ENCODE results near the gene IRGC. TPM values are rescaled to one million over a fixed set of nuclear protein-coding genes. Genes with fewer than 3 reads are reported as not detected.
A peak's percentile ranks its signal among the peaks of the same experiment; 100 is the strongest.

Gene IRGC
- total and polyA plus RNA-seq, 8 donors: not detected

DNA sequence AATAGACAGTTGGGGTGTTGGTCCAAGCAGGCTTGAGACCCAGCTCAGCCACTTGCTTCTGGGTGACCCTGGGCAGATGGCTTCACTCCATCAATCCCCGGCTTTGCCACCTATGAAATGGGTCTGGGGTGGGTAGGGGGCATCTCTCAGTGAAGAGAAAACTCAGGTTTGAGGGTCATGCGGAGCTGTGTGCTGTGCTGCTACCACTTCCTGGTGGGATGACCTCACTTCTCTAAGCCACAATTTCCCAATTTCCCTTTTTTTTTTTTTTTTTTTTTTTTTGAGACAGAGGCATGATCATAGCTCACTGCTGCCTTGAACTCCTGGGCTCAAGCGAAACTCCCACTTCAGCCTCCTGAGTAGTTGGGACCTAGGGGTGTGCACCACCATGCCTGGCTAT lies 41.3 kb upstream of the IRGC start:
- Histone ChIP-seq H3K4me3 (no peak overlapping the region), H3K27me3 (no peaks in the 10 kb centered on the region), H3K9me3 (no peaks in the 10 kb centered on the region), H3K36me3 (no peaks in the 10 kb centered on the region), H3K4me1 (peaks cover 5 to 70% (median 22%) of the 10 kb centered on the region in 4 donors), H3K27ac (peak overlapping the region; percentile 67 to 89 (median 84))
- intact Hi-C loops (cut with DNase I; ENCODE audit: low total_unique reads): no loop called here
- DNase-seq: no peak
- TF ChIP-seq, protein P1, sequence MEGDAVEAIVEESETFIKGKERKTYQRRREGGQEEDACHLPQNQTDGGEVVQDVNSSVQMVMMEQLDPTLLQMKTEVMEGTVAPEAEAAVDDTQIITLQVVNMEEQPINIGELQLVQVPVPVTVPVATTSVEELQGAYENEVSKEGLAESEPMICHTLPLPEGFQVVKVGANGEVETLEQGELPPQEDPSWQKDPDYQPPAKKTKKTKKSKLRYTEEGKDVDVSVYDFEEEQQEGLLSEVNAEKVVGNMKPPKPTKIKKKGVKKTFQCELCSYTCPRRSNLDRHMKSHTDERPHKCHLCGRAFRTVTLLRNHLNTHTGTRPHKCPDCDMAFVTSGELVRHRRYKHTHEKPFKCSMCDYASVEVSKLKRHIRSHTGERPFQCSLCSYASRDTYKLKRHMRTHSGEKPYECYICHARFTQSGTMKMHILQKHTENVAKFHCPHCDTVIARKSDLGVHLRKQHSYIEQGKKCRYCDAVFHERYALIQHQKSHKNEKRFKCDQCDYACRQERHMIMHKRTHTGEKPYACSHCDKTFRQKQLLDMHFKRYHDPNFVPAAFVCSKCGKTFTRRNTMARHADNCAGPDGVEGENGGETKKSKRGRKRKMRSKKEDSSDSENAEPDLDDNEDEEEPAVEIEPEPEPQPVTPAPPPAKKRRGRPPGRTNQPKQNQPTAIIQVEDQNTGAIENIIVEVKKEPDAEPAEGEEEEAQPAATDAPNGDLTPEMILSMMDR (IDR thresholded peaks at IDR 0.05): no peak
- TF ChIP-seq POLR2AphosphoS5 (IDR thresholded peaks at IDR 0.05) (no peak), EP300 (IDR thresholded peaks at IDR 0.05) (no peak), POLR2A (IDR thresholded peaks at IDR 0.05) (no peak)
- 63 to 86% (median 72%) methylated on average over 3 of the region's 3 CpGs for WGBS, 5 donors

DNA sequence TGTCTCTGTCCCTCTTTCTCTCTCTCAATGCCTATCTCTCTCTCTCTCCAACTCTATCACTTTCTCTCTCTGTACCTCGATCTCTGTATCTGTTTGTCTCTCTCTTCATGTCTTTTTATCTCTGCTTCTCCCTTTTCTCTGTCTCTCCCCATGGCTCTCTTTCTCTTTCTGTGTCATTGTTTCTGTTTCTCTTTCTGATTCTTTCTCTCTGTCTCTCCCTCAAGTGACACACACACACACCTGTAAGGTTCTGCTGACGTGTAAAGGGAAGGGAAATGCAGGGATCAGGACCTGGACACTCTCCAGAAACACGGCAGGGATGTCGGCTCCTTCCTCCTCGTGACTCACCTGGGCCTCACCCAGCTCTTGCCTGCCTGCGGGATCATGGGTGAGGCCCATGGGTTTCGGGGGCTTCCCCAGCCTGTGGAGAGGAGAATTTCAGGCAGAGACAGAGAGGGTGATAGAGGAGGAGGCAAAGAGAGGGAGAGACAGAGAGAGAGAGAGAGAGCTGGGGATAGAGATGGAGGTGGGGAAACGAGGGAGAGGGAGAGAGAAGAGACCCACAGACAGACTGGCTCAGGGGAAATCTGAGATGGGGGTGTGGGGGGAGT lies 40.5 kb upstream of the IRGC start:
- Histone ChIP-seq H3K36me3 (no peaks in the 10 kb centered on the region), H3K4me1 (peaks cover 5 to 65% (median 18%) of the 10 kb centered on the region in 4 donors), H3K9me3 (no peaks in the 10 kb centered on the region), H3K4me3 (no peak overlapping the region), H3K27me3 (no peaks in the 10 kb centered on the region), H3K27ac (peak overlapping the region; percentile 67 to 89 (median 84))
- peak; percentile 84 to 92 for DNase-seq
- 10 to 20% (median 16%) methylated on average over 8 of the region's 8 CpGs for WGBS, 5 donors
- TF ChIP-seq, protein P1 (IDR thresholded peaks at IDR 0.05): no peak
- TF ChIP-seq EP300 (IDR thresholded peaks at IDR 0.05): no peak
- no peak for TF ChIP-seq POLR2A (IDR thresholded peaks at IDR 0.05)
- peak in 2 of 3 donors; percentile 72 to 78 for TF ChIP-seq POLR2AphosphoS5 (IDR thresholded peaks at IDR 0.05)
- intact Hi-C loops (cut with DNase I; ENCODE audit: low total_unique reads): no loop called here

DNA sequence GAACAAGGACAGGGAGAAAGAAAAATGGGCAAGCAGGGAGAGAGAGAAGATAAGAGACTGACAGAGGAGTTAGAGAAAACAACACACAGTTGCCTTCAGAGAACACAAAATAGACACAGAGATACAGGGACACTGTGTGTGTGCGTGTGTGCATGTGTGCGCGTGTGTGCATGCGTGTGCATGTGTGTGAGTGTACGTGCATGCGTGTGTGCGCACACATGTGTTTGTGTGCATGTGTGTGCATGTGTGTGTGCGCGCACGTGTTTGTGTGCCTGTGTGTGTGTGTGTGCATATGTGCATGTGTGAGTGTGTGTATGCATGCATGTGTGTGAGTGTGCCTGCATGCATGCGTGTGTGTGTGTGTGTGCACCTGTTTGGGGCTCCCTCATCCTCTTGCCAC lies 40.0 kb upstream of the IRGC start:
- Histone ChIP-seq H3K4me1 (peaks cover 5 to 60% (median 16%) of the 10 kb centered on the region in 4 donors), H3K27me3 (no peaks in the 10 kb centered on the region), H3K36me3 (no peaks in the 10 kb centered on the region), H3K27ac (peak overlapping the region; percentile 62 to 89 (median 78)), H3K4me3 (no peak overlapping the region), H3K9me3 (no peaks in the 10 kb centered on the region)
- 76 to 90% (median 88%) methylated on average over 11 of the region's 11 CpGs for WGBS, 5 donors
- intact Hi-C loops (cut with DNase I; ENCODE audit: low total_unique reads): no loop called here
- DNase-seq: no peak
- TF ChIP-seq EP300 (IDR thresholded peaks at IDR 0.05): no peak
- no peak for TF ChIP-seq POLR2A (IDR thresholded peaks at IDR 0.05)
- TF ChIP-seq POLR2AphosphoS5 (IDR thresholded peaks at IDR 0.05): no peak
- TF ChIP-seq, protein P1 (IDR thresholded peaks at IDR 0.05): no peak

DNA sequence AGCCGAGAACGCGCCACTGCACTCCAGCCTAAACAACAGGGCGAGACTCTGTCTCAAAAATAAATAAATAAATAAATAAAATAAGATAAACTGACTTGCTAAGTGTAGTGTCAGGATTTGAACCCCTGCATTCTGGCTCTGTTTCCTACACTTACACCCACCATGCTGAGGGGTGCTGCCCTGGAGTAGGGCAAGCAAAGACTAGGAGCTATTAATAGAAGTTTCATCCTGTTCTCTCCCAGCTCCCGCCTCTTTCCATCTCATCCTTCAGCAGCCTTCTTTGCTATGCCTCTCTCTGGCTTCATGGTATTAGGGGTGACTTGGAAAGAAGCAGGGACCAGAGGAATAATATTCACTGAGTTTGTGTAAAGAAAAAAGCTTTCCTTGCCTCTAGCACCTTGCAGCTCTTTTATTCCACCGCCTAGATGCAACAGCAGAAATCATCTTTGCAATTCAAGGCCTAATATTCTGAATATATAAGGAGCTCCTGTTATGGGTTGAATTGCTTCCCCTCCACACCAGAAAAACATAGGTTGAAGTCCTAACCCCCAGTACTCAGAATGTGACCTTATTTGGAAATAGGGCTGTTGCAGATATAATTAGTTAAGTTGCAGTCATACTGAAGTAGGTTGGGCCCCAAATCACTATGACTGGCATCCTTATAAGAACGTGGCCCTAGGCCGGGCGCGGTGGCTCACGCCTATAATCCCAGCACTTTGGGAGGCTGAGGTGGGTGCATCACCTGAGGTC lies 37.2 kb upstream of the IRGC start:
- no peak for TF ChIP-seq POLR2A (IDR thresholded peaks at IDR 0.05)
- TF ChIP-seq POLR2AphosphoS5 (IDR thresholded peaks at IDR 0.05): no peak
- TF ChIP-seq, protein P1 (IDR thresholded peaks at IDR 0.05): no peak
- Histone ChIP-seq H3K27ac (peak overlapping the region in 3 of 5 donors; percentile 56 to 67 (median 65)), H3K4me3 (no peak overlapping the region), H3K4me1 (peaks cover 5 to 41% (median 8%) of the 10 kb centered on the region in 4 donors), H3K9me3 (no peaks in the 10 kb centered on the region), H3K27me3 (no peaks in the 10 kb centered on the region), H3K36me3 (no peaks in the 10 kb centered on the region)
- WGBS, 5 donors: 89 to 94% (median 90%) methylated on average over 11 of the region's 11 CpGs
- intact Hi-C loops (cut with DNase I; ENCODE audit: low total_unique reads): no loop called here
- DNase-seq: no peak

All from stomach (tissue), 9 donors.